Keratinocyte (primary cell): ENCODE data around the gene HOXD11.
A peak's percentile ranks its signal among the peaks of the same experiment; 100 is the strongest.

Experiments
- CTCF ChIP-seq, 3 experiments: IDR thresholded peaks in 1 of 3; conservative IDR thresholded peaks in 1 of 3; optimal IDR thresholded peaks in 1 of 3; 2 replicates in 2 of 3; 3 replicates in 1 of 3; pipeline versions ENCODE3 to v1.5.1; 2011; ENCODE audit warnings: low read length in 3 of 3, mild to moderate bottlenecking in 3 of 3, moderate library complexity in 2 of 3, control low read depth in 1 of 3, inconsistent platforms in 1 of 3; ENCODE audit not compliant: insufficient read depth in 2 of 3; ENCODE audit errors: extremely low read depth in 1 of 3
- EZH2 ChIP-seq: IDR thresholded peaks from one replicate; pipeline ENCODE4 v1.6.1; 2012; ENCODE audit warnings: inconsistent platforms, mild to moderate bottlenecking, low read length, moderate library complexity

- no peak for TF ChIP-seq CTCF (optimal IDR thresholded peaks at IDR 0.05 in 1 of 3, IDR thresholded peaks at IDR 0.05 in 1 of 3, conservative IDR thresholded peaks at IDR 0.05 in 1 of 3; ENCODE audit: extremely low read depth in 1 of 3, insufficient read depth in 2 of 3, low read length in 3 of 3)
- TF ChIP-seq EZH2 = peak; percentile 15
Observed at GRCh38 chr2:176124110-176124946, 17.2 kb downstream of the HOXD11 start.
